ENCODE results near the gene FNDC3B. TPM values are rescaled to one million over a fixed set of nuclear protein-coding genes. Genes with fewer than 3 reads are reported as not detected.

Gene FNDC3B
- total and polyA plus RNA-seq, 2 of the 8 experiments (the other 6 are each of a cell fraction or from before 2014, with no cell fraction given), result 14.1 to 44.4 TPM

DNA sequence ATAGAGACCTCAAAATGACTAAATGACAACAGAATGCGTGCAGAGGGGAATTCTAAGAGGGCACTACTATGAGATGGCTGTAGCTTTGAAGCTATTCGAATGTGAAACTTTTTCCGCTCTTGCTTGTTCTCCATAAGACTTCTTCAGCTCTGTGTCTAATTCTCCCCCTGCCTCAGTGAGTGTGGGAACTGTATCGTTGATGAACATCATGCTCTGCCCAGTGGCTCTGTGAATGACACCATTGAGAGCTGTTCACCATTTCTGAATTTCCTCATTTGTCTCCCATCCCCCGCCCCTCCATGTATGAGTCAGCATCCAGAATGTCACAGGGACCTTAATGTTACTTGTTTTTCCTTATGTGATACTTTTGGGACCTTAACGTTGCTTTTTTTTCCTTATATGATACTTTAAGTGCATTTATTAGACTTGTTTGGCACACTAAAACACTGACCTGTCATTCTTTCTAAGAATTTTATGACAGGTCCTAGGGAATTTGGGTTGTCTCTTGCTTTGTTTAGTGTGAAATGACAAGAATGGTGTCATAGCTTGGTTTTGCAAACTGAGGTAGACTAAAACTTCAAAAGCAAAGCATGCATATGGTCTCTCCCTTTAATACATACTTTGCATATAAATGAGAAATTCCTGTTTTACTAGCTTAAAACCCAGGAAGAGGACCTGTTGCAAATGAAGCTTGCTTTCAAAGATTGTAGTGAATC, 99.6 kb downstream of the FNDC3B start:
- H2BK12ac ChIP-seq (ENCODE audit: low read depth, low read length), result no peak overlapping the region
- no peaks in the 10 kb centered on the region for H3K79me1 ChIP-seq (ENCODE audit: low read depth, low read length)
- no peak overlapping the region for H2BK20ac ChIP-seq (ENCODE audit: low read length)
- 36% methylated on average over 6 of the region's 6 CpGs; no CpG with 5 or more reads in 1 of the 2 experiments for WGBS, 2 experiments (ENCODE audit: extremely low coverage in 1 of 2, insufficient coverage in 1 of 2, insufficient read length in 1 of 2, insufficient replicate concordance in 2 of 2, low coverage in 1 of 2, low lambda C conversion rate in 2 of 2, missing lambda C conversion rate in 1 of 2)
- CTCF ChIA-PET (ENCODE audit: partially characterized antibody), result interaction anchor here (0.6 to 2.4 kb wide), 10 partner anchors 12 to 271 kb away, joined by 3 to 12 read pairs (median 4); no protein-coding TSS in a partner anchor
- no peak overlapping the region for H3K18ac ChIP-seq (ENCODE audit: extremely low read depth, low read length)
- no peak overlapping the region for H3K23ac ChIP-seq (ENCODE audit: insufficient read length)
- no peak overlapping the region for H3K4ac ChIP-seq (replicated peaks; ENCODE audit: insufficient read length, low read depth, low read length)
- H3K4me2 ChIP-seq (ENCODE audit: insufficient read depth in 1 of 2, low read depth in 2 of 2, low read length in 2 of 2), result peak overlapping the region; percentile 51 to 59
- H2AFZ ChIP-seq (ENCODE audit: low read length), result no peak overlapping the region
- no peak overlapping the region for H4K8ac ChIP-seq (ENCODE audit: extremely low read depth, insufficient read depth, low read length)
- H2BK120ac ChIP-seq (replicated peaks; ENCODE audit: low read depth, low read length), result peak overlapping the region; percentile 41
- peaks cover 0 to 45% of the 10 kb centered on the region in 2 experiments; a peak in 2 of 4 replicates for H3K79me2 ChIP-seq (ENCODE audit: control insufficient read depth in 1 of 2, insufficient read depth in 2 of 2, low read length in 2 of 2)
- no peaks in the 10 kb centered on the region for H3K9me3 ChIP-seq (ENCODE audit: insufficient read depth in 2 of 2, low read depth in 1 of 2, low read length in 1 of 2)
- no peaks in the 10 kb centered on the region for H3K27me3 ChIP-seq (replicated peaks in 1 of 4; ENCODE audit: control insufficient read depth in 3 of 4, extremely low read depth in 1 of 4, insufficient read depth in 3 of 4, low read length in 3 of 4)
- no peak overlapping the region for H3K14ac ChIP-seq (ENCODE audit: insufficient read length)
- H3K9ac ChIP-seq (replicated peaks in 1 of 4; ENCODE audit: extremely low read depth in 1 of 4, low read depth in 3 of 4, low read length in 3 of 4), result no peak overlapping the region
- no peaks in the 10 kb centered on the region for H3K23me2 ChIP-seq (ENCODE audit: low read depth, low read length)
- peak overlapping the region in 2 of 4 experiments; percentile 13 to 20; a peak in 2 of 8 replicates for H3K4me3 ChIP-seq (ENCODE audit: extremely low read depth in 1 of 4, insufficient read depth in 2 of 4, low read depth in 3 of 4, low read length in 4 of 4)
- POLR2A ChIA-PET (ENCODE audit: partially characterized antibody), result interaction anchor here (1.0 to 1.5 kb wide), 4 partner anchors 11 to 44 kb away, joined by 3 to 5 read pairs (median 5); no protein-coding TSS in a partner anchor
- no peaks in the 10 kb centered on the region for H4K20me1 ChIP-seq (replicated peaks in 1 of 2; ENCODE audit: control insufficient read depth in 1 of 2, insufficient read depth in 2 of 2, low read length in 2 of 2)
- peak overlapping the region; percentile 19 for H4K5ac ChIP-seq (ENCODE audit: insufficient read length, low read depth, low read length)
- no peak overlapping the region; the same call in 1 of the 2 replicates for H2BK5ac ChIP-seq (ENCODE audit: low read depth, low read length)
- peak; percentile 74; the same call in 1 of the 2 replicates for TF ChIP-seq JUND (IDR thresholded peaks at IDR 0.05; ENCODE audit: low read length)
- no peak for TF ChIP-seq POLR2AphosphoS5 (IDR thresholded peaks at IDR 0.05; ENCODE audit: low read depth, low read length)
- no peak for TF ChIP-seq TEAD4 (IDR thresholded peaks at IDR 0.05; ENCODE audit: low read depth, low read length)
- TF ChIP-seq SIN3A (conservative IDR thresholded peaks at IDR 0.05 in 1 of 2, IDR thresholded peaks at IDR 0.05 in 1 of 2; ENCODE audit: low read depth in 1 of 2, low read length in 2 of 2), result 0 out of 4 replicates have a peak, but pooled peaks of 1 of the 2 experiments have one; percentile 20
- TF ChIP-seq MAFK (IDR thresholded peaks at IDR 0.05; ENCODE audit: low read depth, low read length), result peak; percentile 69; the same call in 1 of the 2 replicates
- no peak overlapping the region for H2BK15ac ChIP-seq (ENCODE audit: low read length)
- FAIRE-seq (no peak), DNase-seq (ENCODE audit: low read depth in 1 of 2, low spot score in 2 of 2) (no peak)
- H4K91ac ChIP-seq (replicated peaks; ENCODE audit: insufficient read length, low read length), result no peak overlapping the region
- H2AK5ac ChIP-seq (ENCODE audit: low read depth, low read length), result no peak overlapping the region
- H3K4me1 ChIP-seq (replicated peaks in 1 of 4; ENCODE audit: control insufficient read depth in 3 of 4, insufficient read depth in 4 of 4, low read length in 3 of 4), result peaks cover 5 to 41% (median 32%) of the 10 kb centered on the region in 4 experiments
- H3K36me3 ChIP-seq (ENCODE audit: control insufficient read depth in 2 of 4, insufficient read depth in 4 of 4, low read length in 3 of 4), result no peaks in the 10 kb centered on the region; a peak in 1 of 8 replicates
- no peak overlapping the region; the same call in 1 of the 2 replicates for H3K27ac ChIP-seq (ENCODE audit: low read depth, low read length)
- no peak overlapping the region for H3K56ac ChIP-seq (replicated peaks; ENCODE audit: insufficient read length, low read depth, low read length)
